K562 (cell line): ENCODE results near the gene ASPHD1. TPM values are rescaled to one million over a fixed set of nuclear protein-coding genes. Genes with fewer than 3 reads are reported as not detected.

Experiments used
- BACH1 ChIP-seq: fragments of 200-800 bp; sonication (Bioruptor generic); IDR thresholded peaks from 2 replicates; pipeline ENCODE4 v1.6.1; 2016; ENCODE audit warnings: missing genetic modification characterization, missing compliant biosample characterization
- MAFK ChIP-seq: IDR thresholded peaks from 2 replicates; pipeline ENCODE4 v1.6.1; 2011; ENCODE audit warnings: low read length, improper control_type of control experiment
- NBN ChIP-seq: fragments of 450-650 bp; IDR thresholded peaks from 2 replicates; pipeline ENCODE4 v1.6.1; 2016; ENCODE audit warnings: low read depth, mild to moderate bottlenecking
- NFYB ChIP-seq: IDR thresholded peaks from 2 replicates; pipeline ENCODE4 v1.6.1; 2011; ENCODE audit warnings: mild to moderate bottlenecking, moderate library complexity; ENCODE audit not compliant: insufficient read length; ENCODE audit errors: extremely low read depth
- PHTF2 ChIP-seq: fragments of 250-450 bp; sonication (Bioruptor Pico); IDR thresholded peaks from 2 replicates; pipeline ENCODE4 v1.5.0; 2021; ENCODE audit warnings: mild to moderate bottlenecking
- PRPF4 ChIP-seq: fragments of 200-400 bp; formaldehyde crosslinking; IDR thresholded peaks from one replicate; pipeline ENCODE4 v1.6.1; 2017; ENCODE audit warnings: low read length, low read depth, mild to moderate bottlenecking; ENCODE audit not compliant: insufficient read depth, poor library complexity, severe bottlenecking
- SNIP1 ChIP-seq: fragments of 450-650 bp; IDR thresholded peaks from 2 replicates; pipeline ENCODE4 v1.7.1; 2017; ENCODE audit warnings: low read depth, mild to moderate bottlenecking
- TEAD4 ChIP-seq, 2 experiments: sonication (generic) in 1 of 2; formaldehyde crosslinking in 1 of 2; IDR thresholded peaks; 2 replicates each; pipeline versions ENCODE4 v1.6.1 to v1.8.0; 2012 to 2022; ENCODE audit warnings: borderline replicate concordance in 1 of 2, inconsistent platforms in 1 of 2, low read length in 1 of 2, mild to moderate bottlenecking in 1 of 2, missing genetic modification reagents in 1 of 2
- ZBTB7A ChIP-seq: IDR thresholded peaks from 2 replicates; pipeline ENCODE4 v1.6.1; 2011; ENCODE audit warnings: low read depth, mild to moderate bottlenecking, low read length, moderate library complexity, borderline replicate concordance; ENCODE audit not compliant: control insufficient read depth
- ZNF232 ChIP-seq: sonication (generic); formaldehyde crosslinking; IDR thresholded peaks from 2 replicates; pipeline ENCODE4 v1.8.0; 2022; ENCODE audit warnings: mild to moderate bottlenecking, missing genetic modification reagents
- polyA plus RNA-seq, 8 experiments: library from polyadenylated mRNA; depleted of rRNA in 4 of 8; stranded (reverse) in 5 of 8; unstranded in 3 of 8; fragments of >200 nt; fragmentation: Nextera tagmentation in 2 of 8; fragmentation: Illumina TruSeq in 1 of 8; extraction: Ambion mirVana in 2 of 8; extraction: Trizol in 1 of 8; gene quantifications; 2 replicates each; pipeline versions ENCODE4 v1.2.1 to v1.2.3, GENCODE V29; 2011 to 2014; ENCODE audit warnings: inconsistent platforms in 1 of 8, missing spikeins in 1 of 8
- total RNA-seq, 7 experiments: library from RNA; depleted of rRNA in 6 of 7; stranded (reverse); fragments of >200 nt in 6 of 7; fragmentation: Illumina TruSeq in 2 of 7; extraction: Trizol in 2 of 7; gene quantifications; 2 replicates each; pipeline versions ENCODE4 v1.2.1 to v1.2.3, GENCODE V29; 2011 to 2021; ENCODE audit warnings: low replicate concordance in 1 of 7
- TF ChIP-seq, protein P1 (sequence below), 2 experiments: fragments of 450-650 bp; formaldehyde crosslinking in 1 of 2; IDR thresholded peaks; 2 replicates each; pipeline versions ENCODE4 v1.4.0 to v1.6.1; 2014 to 2020; ENCODE audit warnings: mild to moderate bottlenecking in 2 of 2, borderline replicate concordance in 1 of 2, low read depth in 1 of 2
- TF ChIP-seq, protein P2 (sequence below): fragments of 450-650 bp; IDR thresholded peaks from 2 replicates; pipeline ENCODE4 v1.6.1; 2018; ENCODE audit warnings: mild to moderate bottlenecking, low read depth; ENCODE audit not compliant: partially characterized antibody
- TF ChIP-seq, protein P3 (sequence below): fragments of 450-650 bp; formaldehyde crosslinking; IDR thresholded peaks from 2 replicates; pipeline ENCODE4 v1.4.0; 2020; ENCODE audit warnings: mild to moderate bottlenecking
- TF ChIP-seq, protein P4 (sequence below): fragments of 450-650 bp; IDR thresholded peaks from 2 replicates; pipeline ENCODE4 v1.6.1; 2016

The ASPHD1 gene
- total and polyA plus RNA-seq, 9 of the 15 experiments (the other 6 are each of a cell fraction or from before 2014, with no cell fraction given) = 0.03 to 0.70 (median 0.24) TPM; not detected in 5

DNA sequence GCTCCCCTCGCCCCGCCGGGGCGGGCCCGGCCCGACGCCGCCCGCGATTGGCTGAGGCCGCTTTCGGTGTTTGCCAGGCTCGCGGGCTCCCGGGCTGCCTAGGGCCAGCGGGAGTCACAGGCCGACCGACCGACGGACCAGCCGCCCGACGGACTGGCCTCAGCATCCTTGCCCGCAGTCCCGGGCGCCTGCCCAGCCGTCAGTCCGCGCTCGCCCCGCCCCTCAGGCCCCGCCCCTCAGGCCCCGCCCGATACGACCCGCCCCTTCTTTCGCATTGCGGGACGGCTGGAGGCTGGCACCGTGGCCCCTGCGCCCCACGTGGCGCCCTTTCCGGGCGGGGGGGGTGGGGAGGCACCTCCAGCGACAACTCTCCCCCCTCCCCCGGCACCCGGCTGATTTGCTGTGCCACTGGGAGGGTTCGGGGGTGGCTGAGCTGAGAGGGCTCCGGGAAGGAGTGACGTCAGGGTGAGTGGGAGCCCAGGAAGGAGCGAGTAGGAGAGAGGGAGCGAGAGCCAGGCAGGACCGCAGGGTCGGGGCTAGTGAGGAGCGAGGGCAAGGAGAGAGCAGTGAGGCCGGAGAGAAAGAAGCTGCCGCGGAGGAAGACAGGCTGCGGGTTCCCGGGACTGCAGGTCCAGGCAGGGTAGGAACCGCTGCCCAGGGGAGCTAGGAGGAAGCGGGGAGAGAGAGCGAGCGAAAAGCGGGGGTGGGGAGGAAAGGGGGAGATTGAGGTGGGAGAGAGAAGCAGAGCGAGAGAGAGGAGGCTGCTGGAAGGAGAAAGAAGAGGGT is at the start of gene ASPHD1 (continued):
- TF ChIP-seq, protein P1, sequence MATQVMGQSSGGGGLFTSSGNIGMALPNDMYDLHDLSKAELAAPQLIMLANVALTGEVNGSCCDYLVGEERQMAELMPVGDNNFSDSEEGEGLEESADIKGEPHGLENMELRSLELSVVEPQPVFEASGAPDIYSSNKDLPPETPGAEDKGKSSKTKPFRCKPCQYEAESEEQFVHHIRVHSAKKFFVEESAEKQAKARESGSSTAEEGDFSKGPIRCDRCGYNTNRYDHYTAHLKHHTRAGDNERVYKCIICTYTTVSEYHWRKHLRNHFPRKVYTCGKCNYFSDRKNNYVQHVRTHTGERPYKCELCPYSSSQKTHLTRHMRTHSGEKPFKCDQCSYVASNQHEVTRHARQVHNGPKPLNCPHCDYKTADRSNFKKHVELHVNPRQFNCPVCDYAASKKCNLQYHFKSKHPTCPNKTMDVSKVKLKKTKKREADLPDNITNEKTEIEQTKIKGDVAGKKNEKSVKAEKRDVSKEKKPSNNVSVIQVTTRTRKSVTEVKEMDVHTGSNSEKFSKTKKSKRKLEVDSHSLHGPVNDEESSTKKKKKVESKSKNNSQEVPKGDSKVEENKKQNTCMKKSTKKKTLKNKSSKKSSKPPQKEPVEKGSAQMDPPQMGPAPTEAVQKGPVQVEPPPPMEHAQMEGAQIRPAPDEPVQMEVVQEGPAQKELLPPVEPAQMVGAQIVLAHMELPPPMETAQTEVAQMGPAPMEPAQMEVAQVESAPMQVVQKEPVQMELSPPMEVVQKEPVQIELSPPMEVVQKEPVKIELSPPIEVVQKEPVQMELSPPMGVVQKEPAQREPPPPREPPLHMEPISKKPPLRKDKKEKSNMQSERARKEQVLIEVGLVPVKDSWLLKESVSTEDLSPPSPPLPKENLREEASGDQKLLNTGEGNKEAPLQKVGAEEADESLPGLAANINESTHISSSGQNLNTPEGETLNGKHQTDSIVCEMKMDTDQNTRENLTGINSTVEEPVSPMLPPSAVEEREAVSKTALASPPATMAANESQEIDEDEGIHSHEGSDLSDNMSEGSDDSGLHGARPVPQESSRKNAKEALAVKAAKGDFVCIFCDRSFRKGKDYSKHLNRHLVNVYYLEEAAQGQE (IDR thresholded peaks at IDR 0.05; ENCODE audit: borderline replicate concordance) = no peak; the same call in 1 of the 2 replicates
- TF ChIP-seq, protein P1 (CRISPR knock-in tag; IDR thresholded peaks at IDR 0.05; ENCODE audit: low read depth) = peak; percentile 99; the same call in 1 of the 2 replicates
- TF ChIP-seq, protein P2, sequence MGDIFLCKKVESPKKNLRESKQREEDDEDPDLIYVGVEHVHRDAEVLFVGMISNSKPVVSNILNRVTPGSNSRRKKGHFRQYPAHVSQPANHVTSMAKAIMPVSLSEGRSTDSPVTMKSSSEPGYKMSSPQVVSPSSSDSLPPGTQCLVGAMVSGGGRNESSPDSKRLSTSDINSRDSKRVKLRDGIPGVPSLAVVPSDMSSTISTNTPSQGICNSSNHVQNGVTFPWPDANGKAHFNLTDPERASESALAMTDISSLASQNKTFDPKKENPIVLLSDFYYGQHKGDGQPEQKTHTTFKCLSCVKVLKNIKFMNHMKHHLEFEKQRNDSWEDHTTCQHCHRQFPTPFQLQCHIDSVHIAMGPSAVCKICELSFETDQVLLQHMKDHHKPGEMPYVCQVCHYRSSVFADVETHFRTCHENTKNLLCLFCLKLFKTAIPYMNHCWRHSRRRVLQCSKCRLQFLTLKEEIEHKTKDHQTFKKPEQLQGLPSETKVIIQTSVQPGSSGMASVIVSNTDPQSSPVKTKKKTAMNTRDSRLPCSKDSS = no peak
- TF ChIP-seq, protein P3, sequence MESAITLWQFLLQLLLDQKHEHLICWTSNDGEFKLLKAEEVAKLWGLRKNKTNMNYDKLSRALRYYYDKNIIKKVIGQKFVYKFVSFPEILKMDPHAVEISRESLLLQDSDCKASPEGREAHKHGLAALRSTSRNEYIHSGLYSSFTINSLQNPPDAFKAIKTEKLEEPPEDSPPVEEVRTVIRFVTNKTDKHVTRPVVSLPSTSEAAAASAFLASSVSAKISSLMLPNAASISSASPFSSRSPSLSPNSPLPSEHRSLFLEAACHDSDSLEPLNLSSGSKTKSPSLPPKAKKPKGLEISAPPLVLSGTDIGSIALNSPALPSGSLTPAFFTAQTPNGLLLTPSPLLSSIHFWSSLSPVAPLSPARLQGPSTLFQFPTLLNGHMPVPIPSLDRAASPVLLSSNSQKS (CRISPR knock-in tag) = no peak
- TF ChIP-seq ZNF232 = no peak
- TF ChIP-seq ZBTB7A = no peak
- TF ChIP-seq, protein P4, sequence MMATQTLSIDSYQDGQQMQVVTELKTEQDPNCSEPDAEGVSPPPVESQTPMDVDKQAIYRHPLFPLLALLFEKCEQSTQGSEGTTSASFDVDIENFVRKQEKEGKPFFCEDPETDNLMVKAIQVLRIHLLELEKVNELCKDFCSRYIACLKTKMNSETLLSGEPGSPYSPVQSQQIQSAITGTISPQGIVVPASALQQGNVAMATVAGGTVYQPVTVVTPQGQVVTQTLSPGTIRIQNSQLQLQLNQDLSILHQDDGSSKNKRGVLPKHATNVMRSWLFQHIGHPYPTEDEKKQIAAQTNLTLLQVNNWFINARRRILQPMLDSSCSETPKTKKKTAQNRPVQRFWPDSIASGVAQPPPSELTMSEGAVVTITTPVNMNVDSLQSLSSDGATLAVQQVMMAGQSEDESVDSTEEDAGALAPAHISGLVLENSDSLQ = no peak
- TF ChIP-seq SNIP1 = no peak
- TF ChIP-seq NBN = no peak
- no peak for TF ChIP-seq TEAD4 (IDR thresholded peaks at IDR 0.05; ENCODE audit: low read length)
- TF ChIP-seq TEAD4 (CRISPR knock-in tag; IDR thresholded peaks at IDR 0.05; ENCODE audit: borderline replicate concordance) = peak; percentile 52; the same call in 1 of the 2 replicates
- TF ChIP-seq PRPF4 = no peak
- TF ChIP-seq NFYB = peak; percentile 14
- no peak for TF ChIP-seq BACH1 (tag)
- no peak for TF ChIP-seq MAFK
- TF ChIP-seq PHTF2 (CRISPR knock-in tag) = no peak
